Testis (tissue), 3 donors: ENCODE results near the gene SPRYD3. TPM values are rescaled to one million over a fixed set of nuclear protein-coding genes. Genes with fewer than 3 reads are reported as not detected.

ENCODE experiments used
- DNase-seq: peaks from one replicate; pipeline ENCODE4 v3.0.0-alpha.2; 2019
- H3K27ac ChIP-seq, 2 donors: fragments of 200-600 bp; sonication (generic); one replicate each; pipeline ENCODE4 v1.5.1; 2019
- H3K27me3 ChIP-seq: fragments of 200-600 bp; sonication (generic); one replicate; pipeline ENCODE4 v1.5.1; 2019
- H3K36me3 ChIP-seq: fragments of 200-600 bp; sonication (generic); one replicate; pipeline ENCODE4 v1.5.1; 2017; ENCODE audit warnings: low read depth; ENCODE audit errors: missing control alignments
- H3K4me1 ChIP-seq: fragments of 200-600 bp; sonication (generic); one replicate; pipeline ENCODE4 v1.5.1; 2019
- H3K4me3 ChIP-seq, 2 donors: fragments of 200-600 bp; sonication (generic); one replicate each; pipeline ENCODE4 v1.5.1; 2017 to 2019
- H3K9me3 ChIP-seq: fragments of 200-600 bp; sonication (generic); one replicate; pipeline ENCODE4 v1.5.1; 2017
- CTCF ChIP-seq, 3 experiments: fragments of 450-650 bp in 2 of 3; fragments of 200-600 bp in 1 of 3; sonication (generic) in 1 of 3; IDR thresholded peaks; one replicate each; pipeline ENCODE4 v1.5.1; 2016 to 2019; ENCODE audit warnings: antibody characterized with exemption in 3 of 3, mild to moderate bottlenecking in 2 of 3, moderate library complexity in 1 of 3
- POLR2A ChIP-seq: fragments of 450-650 bp; IDR thresholded peaks from one replicate; pipeline ENCODE4 v1.6.1; 2017; ENCODE audit warnings: antibody characterized with exemption, mild to moderate bottlenecking, moderate library complexity
- WGBS, 2 donors: methylation state at CpG; one replicate each; pipeline ENCODE4 v1.1.5; 2018; 5-methylcytosine and 5-hydroxymethylcytosine counted together
- intact Hi-C: fragments of 100-400 bp; cut with DNase I; formaldehyde crosslinking; loops from one replicate; pipeline ENCODE4 v1.15.1; 2023; ENCODE audit warnings: low total_unique reads
- polyA plus RNA-seq: library from polyadenylated mRNA; stranded (reverse); fragments of 350-450 nt; fragmentation: Illumina TruSeq; extraction: RNeasy Lipid Tissue Mini Kit (QIAGEN cat#74804); gene quantifications from one replicate; pipeline ENCODE4 v1.2.3, GENCODE V29; 2014; ENCODE audit warnings: low read depth, low replicate concordance; ENCODE audit not compliant: insufficient read depth
- total RNA-seq, 2 donors: library from RNA; depleted of rRNA; stranded (reverse); fragments of >200 nt; gene quantifications; one replicate each; pipeline ENCODE4 v1.2.3, GENCODE V29; 2016

The SPRYD3 gene
- total and polyA plus RNA-seq, 3 donors from 2014 or later, result 27.7 to 29.5 (median 29.5) TPM

GRCh38 chr12:53091756-53092155, 12.6 kb upstream of the SPRYD3 start:
- 80 to 83% methylated on average over 6 of the region's 6 CpGs for WGBS, 2 donors
- H3K27me3 ChIP-seq, result no peaks in the 10 kb centered on the region
- TF ChIP-seq CTCF (IDR thresholded peaks at IDR 0.05) (no peak), POLR2A (no peak)
- intact Hi-C loops, result no loop called here
- no peak overlapping the region for H3K4me3 ChIP-seq
- H3K4me1 ChIP-seq, result no peaks in the 10 kb centered on the region
- DNase-seq, result no peak
- H3K9me3 ChIP-seq, result no peaks in the 10 kb centered on the region
- H3K27ac ChIP-seq, result no peak overlapping the region
- H3K36me3 ChIP-seq, result no peaks in the 10 kb centered on the region

GRCh38 chr12:53090554-53090953, 11.4 kb upstream of the SPRYD3 start:
- intact Hi-C loops, result no loop called here
- no peaks in the 10 kb centered on the region for H3K4me1 ChIP-seq

GRCh38 chr12:53090105-53090504, 10.9 kb upstream of the SPRYD3 start:
- TF ChIP-seq POLR2A, result no peak
- Histone ChIP-seq H3K4me3 (no peak overlapping the region), H3K27ac (no peak overlapping the region), H3K36me3 (no peaks in the 10 kb centered on the region), H3K4me1 (no peaks in the 10 kb centered on the region), H3K27me3 (no peaks in the 10 kb centered on the region), H3K9me3 (no peaks in the 10 kb centered on the region)
- DNase-seq, result no peak
- intact Hi-C loops, result no loop called here
- 86 to 95% methylated on average over 6 of the region's 6 CpGs for WGBS, 2 donors

More at GRCh38 chr12:53090554-53090953, 11.4 kb upstream of the SPRYD3 start:
- TF ChIP-seq POLR2A (no peak), CTCF (IDR thresholded peaks at IDR 0.05) (no peak)
- DNase-seq, result no peak
- Histone ChIP-seq H3K4me3 (no peak overlapping the region), H3K27ac (no peak overlapping the region), H3K9me3 (no peaks in the 10 kb centered on the region), H3K36me3 (no peaks in the 10 kb centered on the region), H3K27me3 (no peaks in the 10 kb centered on the region)
- 67 to 75% methylated on average over 2 of the region's 2 CpGs for WGBS, 2 donors

GRCh38 chr12:53086361-53086760, 7.2 kb upstream of the SPRYD3 start:
- Histone ChIP-seq H3K36me3 (no peaks in the 10 kb centered on the region), H3K4me1 (no peaks in the 10 kb centered on the region), H3K4me3 (no peak overlapping the region), H3K27ac (no peak overlapping the region), H3K27me3 (no peaks in the 10 kb centered on the region), H3K9me3 (no peaks in the 10 kb centered on the region)
- no peak for DNase-seq
- 69 to 79% methylated on average over 3 of the region's 3 CpGs for WGBS, 2 donors
- intact Hi-C loops, result no loop called here
- TF ChIP-seq POLR2A, result no peak
- TF ChIP-seq CTCF (IDR thresholded peaks at IDR 0.05), result no peak

GRCh38 chr12:53082637-53083175, 3.5 kb upstream of the SPRYD3 start:
- Histone ChIP-seq H3K36me3 (no peaks in the 10 kb centered on the region), H3K27ac (no peak overlapping the region), H3K4me1 (peaks cover 8% of the 10 kb centered on the region), H3K9me3 (no peaks in the 10 kb centered on the region), H3K4me3 (no peak overlapping the region), H3K27me3 (no peaks in the 10 kb centered on the region)
- intact Hi-C loops, result no loop called here
- WGBS, 2 donors, result 77% methylated on average over 2 of the region's 2 CpGs
- no peak for DNase-seq
- TF ChIP-seq CTCF (IDR thresholded peaks at IDR 0.05), result no peak
- no peak for TF ChIP-seq POLR2A
